H4 (cell line): ENCODE data around the gene ITGAX. TPM values are rescaled to one million over a fixed set of nuclear protein-coding genes. Genes with fewer than 3 reads are reported as not detected.

Experiments
- DNase-seq: peaks from one replicate; pipeline ENCODE4 v3.0.0-alpha.2; 2015; ENCODE audit warnings: low spot score
- total RNA-seq: library from RNA; depleted of rRNA; stranded (reverse); fragments of >200 nt; shearing (Covaris generic); gene quantifications from 2 replicates; pipeline ENCODE4 v1.2.3, GENCODE V29; 2014

Gene ITGAX
- total RNA-seq, 1 experiment from 2014 or later: 1.8 TPM

- no peak for DNase-seq
These were observed 18.3 kb downstream of the ITGAX start for GRCh38 chr16:31373235-31373634.

- no peak for DNase-seq
These were observed 20.3 kb downstream of the ITGAX start for GRCh38 chr16:31375231-31375630.

GRCh38 chr16:31376705-31377104 lies 21.7 kb downstream of the ITGAX start:
- no peak for DNase-seq

GRCh38 chr16:31377210-31377903 lies 22.4 kb downstream of the ITGAX start:
- no peak for DNase-seq

- DNase-seq: no peak
These were observed 25.2 kb downstream of the ITGAX start for GRCh38 chr16:31380201-31380600.

GRCh38 chr16:31382485-31383161 lies 27.6 kb downstream of the ITGAX start:
- DNase-seq: peak; percentile 56

GRCh38 chr16:31385680-31386079 lies 30.7 kb downstream of the ITGAX start:
- DNase-seq: no peak

- DNase-seq: peak; percentile 71
These were observed 31.4 kb downstream of the ITGAX start for GRCh38 chr16:31386157-31386984.

GRCh38 chr16:31388535-31388934 lies 33.6 kb downstream of the ITGAX start:
- DNase-seq: no peak

GRCh38 chr16:31390504-31391041 lies 35.6 kb downstream of the ITGAX start:
- no peak for DNase-seq

GRCh38 chr16:31393056-31393455 lies 38.1 kb downstream of the ITGAX start, which contains the start of gene ITGAD:
TSS of gene ITGAD (plus strand) at chr16:31393335. CDS start at chr16:31393361, 26 bp downstream.
- no peak for DNase-seq

- no peak for DNase-seq
These were observed 40.7 kb downstream of the ITGAX start for GRCh38 chr16:31395647-31396046.

GRCh38 chr16:31397096-31397660 lies 42.2 kb downstream of the ITGAX start:
- DNase-seq: no peak

GRCh38 chr16:31397701-31398100 lies 42.7 kb downstream of the ITGAX start:
- DNase-seq: no peak

GRCh38 chr16:31400191-31400590 lies 45.2 kb downstream of the ITGAX start:
- no peak for DNase-seq

- DNase-seq: no peak
These were observed 46.5 kb downstream of the ITGAX start for GRCh38 chr16:31401436-31401835.

- no peak for DNase-seq
These were observed 47.7 kb downstream of the ITGAX start for GRCh38 chr16:31402687-31403086.

GRCh38 chr16:31403590-31404352 lies 48.8 kb downstream of the ITGAX start:
- no peak for DNase-seq

- peak; percentile 78 for DNase-seq
These were observed 49.5 kb downstream of the ITGAX start for GRCh38 chr16:31404353-31405064.

- DNase-seq: no peak
These were observed 52.4 kb downstream of the ITGAX start for GRCh38 chr16:31407406-31407805.
